Nucleus accumbens (tissue), 56 donors: ENCODE measurements around the gene SYT9.

Experiments used
- DNase-seq, 56 donors: peaks; one replicate each; lab custom pipeline; 2025; lab: John Stamatoyannopoulos, UW

The SYT9 gene

DNA sequence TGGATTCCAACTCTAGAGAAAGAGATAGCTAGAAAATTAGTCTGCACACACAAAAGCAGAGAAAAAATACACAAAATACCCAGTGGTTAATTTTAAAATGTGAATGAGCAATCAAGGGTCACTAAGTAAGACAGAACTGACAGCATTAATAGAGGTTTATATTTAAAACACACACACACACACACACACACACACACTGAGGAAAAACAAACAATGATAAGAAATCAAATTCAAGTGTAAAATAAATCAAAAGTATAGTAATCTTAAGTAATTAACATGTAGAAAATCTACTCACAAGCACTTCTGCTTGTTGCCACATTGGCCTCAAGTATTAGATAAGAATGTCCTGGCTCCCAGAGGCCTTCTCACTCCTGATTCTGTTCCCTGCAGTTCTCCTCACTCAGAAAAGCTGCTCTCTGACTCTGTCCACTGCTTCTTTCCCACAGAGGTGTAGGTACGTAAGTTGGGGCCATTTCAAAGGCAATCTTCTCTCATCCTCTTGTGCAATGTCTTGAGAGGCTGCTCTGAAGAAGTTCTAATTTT is 200.3 kb downstream of the SYT9 start:
- DNase-seq = no peak

DNA sequence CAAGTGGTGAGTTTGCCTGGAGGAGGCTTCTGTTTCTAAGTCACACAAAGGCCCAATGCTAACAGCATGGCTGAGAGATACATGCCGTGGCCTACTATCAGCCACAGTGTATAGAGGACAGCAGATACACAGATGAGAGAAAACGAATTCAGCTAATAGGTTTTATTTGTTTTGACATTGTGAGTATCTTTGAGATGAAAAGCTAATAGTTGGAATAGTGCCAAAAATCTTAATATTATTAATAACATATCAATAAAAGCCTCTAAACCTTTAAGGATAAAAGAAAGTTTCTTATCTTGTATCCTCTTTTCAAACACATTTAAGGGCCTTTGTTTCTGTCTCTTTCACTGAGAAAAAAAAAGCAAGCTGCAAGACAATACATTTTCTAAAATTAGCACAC is 203.2 kb downstream of the SYT9 start:
- no peak for DNase-seq

DNA sequence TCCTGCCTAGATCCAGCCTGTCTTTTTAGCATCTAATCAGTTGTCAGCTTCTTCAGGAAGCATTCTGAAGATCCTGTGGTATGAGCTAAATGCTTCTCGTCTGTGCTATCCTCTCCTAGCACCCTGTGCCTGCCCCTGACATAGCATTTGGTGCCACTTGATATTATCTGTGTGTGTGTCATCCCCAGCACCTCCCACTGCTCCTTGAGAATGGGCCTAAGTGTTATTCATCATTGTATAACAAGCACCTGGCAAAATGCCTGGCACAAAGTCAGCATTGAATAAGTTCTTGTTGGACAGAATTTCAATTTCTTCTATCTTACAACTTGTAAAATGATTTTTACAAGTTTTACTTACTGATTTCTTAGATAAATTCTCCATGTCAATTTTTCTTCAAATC is 205.5 kb downstream of the SYT9 start:
- DNase-seq = peak in 10 of 56 donors; percentile 3 to 60 (median 6)

DNA sequence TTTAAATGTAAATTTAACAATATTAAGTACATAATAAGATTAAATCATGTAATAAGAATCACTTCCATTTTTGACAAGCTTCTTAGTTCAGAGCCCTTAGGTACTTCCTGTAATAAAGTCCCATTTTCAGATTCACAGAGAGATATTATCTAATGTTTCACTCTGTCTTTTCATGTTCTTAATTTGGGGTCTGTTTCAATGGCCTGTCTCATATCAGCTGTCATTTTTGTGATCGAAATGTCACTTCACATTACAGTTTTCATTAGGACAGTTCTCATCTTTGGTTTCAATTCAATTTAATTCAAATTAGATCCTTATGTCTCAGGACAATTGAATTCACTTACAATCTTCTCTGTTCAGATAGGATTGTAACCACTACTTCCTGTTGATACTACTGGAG is 211.0 kb downstream of the SYT9 start:
- DNase-seq = no peak

DNA sequence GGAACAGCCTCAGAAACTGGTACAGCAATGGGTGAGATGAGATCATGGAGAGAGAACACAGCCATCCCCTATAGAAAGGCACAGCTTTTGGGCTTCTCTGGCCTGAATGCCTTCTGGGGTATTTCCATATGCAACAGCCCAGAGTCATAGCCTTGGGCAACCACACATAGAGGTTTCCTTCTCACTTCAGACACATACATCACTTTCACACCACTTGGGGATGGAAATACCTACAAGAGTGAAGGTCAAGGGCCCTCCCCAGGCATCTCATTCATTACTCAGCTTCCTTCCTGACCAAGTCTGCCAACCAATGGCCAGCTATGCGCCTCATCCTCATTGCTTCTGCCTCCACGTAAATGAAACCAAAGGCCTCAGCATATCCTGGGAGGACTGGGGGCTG is 215.9 kb downstream of the SYT9 start:
- DNase-seq = no peak

DNA sequence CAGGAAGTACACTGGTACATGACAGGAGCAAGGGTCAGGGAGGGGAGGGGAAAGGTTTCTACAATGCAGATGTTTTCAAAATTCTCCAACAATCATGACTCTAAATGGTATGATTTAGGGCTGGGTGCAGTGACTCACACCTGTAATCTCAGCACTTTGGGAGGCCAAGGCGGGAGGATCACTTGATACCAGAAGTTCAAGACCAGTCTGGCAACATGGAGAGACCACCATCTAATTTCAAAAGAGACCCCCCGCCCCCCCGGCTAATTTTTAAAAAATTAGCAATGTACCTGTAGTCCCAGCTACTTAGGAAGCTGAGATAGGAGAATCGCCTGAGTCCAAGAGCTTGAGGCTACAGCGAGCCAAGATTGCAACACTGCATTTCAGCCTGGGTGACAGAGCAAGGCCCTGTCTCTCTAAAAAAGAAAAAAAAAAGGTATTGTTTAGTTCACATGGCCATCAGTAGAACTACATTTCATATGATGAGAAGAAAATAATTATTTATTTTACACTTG is 217.7 kb downstream of the SYT9 start:
- DNase-seq = no peak

DNA sequence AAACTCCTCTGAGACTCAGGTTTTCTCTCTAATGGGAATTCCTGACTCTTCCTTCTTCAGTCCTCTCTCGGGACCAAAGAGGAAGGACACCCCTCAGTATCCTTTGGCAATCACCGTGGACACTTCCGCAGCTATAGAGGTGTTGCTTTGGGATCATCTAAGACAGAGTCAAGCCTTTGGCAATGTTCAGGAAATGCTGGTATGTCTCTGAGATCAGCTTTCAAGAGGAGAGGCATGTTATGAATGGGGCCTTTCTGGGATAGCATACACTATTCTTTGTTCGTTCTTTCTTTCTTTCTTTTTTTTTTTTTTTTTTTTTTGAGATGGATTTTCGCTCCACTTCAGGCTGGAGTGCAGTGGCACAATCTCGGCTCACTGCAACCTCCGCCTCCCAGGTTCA is 219.4 kb downstream of the SYT9 start:
- DNase-seq = no peak

DNA sequence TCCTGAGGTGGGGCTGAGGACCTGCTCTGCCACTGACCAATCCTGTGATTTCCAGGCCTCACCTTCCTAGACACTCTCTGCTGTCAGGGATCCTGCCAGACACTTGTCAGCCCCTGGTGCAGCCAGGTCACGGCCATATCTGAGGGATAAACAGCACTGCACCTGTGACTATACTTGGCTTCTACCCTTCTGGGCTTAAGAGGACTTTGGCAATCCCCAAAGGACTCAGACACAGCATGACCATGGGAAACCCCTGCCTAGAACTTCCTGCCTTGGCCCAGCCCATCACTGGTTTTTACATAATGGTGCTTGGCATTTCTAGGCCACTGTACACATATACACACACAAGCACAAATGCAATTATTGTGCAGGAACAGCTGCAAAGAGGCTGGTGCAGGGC is 222.0 kb downstream of the SYT9 start:
- DNase-seq = no peak

DNA sequence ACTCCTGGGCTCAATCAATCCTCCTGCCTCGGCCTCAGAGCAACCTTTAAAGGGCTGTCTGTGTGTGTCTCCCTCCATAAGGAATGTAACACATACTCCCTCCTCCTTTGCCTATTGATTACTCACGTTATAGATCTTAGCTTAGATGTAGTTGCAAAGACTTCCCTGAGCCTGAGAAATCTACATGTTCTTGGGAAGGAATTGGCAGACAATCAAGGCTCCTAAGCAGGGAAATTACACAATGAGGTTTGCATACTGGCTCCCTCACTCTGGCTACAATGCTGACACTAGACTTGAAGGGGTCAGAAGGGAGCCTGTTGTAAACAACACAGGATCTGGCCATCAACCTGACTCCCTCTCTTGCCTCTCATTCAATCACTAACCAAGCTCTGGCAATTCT is 228.4 kb downstream of the SYT9 start:
- DNase-seq = no peak

DNA sequence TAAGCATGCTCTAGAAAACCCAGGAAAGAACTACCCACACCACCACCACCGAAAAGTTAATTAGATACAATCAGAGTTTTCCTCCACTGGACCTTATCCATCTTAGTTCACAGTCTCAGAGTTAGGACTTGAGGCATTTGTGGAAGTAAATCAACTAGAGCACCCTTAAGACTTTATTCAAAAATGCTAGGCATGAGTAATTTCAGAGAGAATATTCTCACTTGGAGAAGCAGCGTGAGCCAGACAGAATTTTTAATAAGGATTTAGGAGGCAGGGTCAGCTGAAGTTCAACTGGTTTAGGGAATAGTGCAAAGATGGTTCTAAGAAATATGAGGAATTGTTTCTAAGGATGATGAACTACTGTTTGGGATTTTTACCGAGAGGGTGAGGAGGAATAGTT is 232.4 kb downstream of the SYT9 start:
- DNase-seq = no peak

DNA sequence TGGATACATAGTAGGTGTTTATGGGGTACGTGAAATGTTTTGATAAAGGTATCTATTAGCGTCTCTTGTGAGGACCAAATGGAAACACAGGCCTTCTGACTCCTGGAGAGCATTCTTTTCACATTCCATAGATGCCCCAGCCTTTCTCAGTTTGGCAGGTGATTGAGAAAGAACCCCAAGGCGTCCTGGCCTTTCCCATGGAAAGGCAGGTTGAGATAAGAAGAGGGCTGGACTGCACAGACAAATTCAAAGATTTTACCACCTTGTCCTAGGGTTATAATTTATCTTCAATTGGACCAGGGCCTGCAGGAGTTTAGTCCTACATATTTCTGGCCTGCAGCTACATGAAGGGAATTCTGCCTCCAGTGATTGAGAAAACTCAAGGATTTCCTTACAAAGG is 232.9 kb downstream of the SYT9 start:
- DNase-seq = no peak

DNA sequence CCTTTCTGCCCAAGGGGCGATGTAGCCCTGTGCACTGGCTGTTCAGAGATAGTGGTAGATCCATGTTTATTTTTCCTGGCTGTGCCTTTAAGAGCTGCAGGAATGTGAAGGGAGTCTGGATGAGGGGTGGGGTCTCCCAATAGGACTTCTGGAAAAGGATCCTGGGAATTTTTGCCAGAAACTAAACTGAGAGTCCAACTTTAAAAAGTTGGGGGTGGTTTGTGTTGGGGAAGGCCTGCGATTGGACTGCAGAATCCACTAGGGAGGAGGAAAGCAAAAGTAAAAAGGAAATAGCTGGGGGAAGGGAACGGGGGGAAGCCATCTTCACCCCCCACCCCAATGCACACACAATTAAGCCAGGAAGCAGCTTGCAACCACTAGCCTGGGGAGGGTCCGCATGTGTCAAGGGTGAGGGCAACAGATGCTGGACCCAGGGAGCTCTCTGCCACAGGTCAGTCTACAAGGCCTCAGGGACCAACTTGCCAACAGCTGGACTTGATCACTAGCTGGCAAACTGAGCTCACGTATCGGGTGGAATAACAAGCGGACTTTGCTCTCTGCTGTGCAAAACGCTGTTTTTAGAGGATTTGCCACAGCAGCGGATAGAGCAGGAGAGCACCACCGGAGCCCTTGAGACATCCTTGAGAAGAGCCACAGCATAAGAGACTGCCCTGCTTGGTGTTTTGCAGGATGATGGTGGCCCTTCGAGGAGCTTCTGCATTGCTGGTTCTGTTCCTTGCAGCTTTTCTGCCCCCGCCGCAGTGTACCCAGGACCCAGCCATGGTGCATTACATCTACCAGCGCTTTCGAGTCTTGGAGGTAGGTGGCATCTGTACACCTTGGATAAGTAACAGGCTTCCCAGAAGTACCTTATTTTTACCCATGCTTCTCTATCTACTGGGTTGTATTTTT is 233.7 kb downstream of the SYT9 start, which contains the start of gene OLFML1:
Gene OLFML1, plus strand, starts transcription at position 321 of the 912 bp plus-strand sequence. Its CDS starts 370 bp downstream, at position 691.
- no peak for DNase-seq

DNA sequence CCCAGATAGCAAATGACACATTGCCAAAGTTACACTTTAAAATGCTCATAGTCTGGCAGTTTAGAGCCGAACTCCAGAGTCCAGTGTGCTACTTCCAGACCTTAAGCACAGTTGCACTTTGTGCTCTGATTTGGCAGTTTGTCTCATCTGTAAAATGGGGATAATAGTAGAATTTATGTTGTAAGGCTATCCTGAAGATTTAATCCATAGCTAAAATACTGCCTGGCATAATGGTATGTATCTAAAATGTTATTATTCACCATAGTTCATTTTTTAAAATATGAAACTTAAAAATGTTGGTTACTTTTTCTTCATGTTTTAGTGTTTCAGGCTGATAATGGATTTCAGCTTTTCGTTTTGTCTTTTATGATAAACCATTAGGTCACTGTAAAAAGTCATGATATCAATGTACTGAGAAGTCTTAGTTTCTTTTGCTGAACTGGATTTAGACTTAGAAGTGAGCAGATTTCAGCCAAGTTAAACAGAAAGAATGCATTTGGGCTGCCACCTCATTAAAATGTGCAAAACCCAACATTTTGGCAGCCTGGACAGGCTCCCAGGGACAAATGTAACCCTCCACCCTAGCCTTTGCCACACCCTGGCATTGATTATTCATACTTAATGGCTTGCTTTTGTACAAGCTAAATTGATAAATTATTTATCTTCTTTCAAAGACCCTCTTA is 234.5 kb downstream of the SYT9 start:
- DNase-seq = no peak

DNA sequence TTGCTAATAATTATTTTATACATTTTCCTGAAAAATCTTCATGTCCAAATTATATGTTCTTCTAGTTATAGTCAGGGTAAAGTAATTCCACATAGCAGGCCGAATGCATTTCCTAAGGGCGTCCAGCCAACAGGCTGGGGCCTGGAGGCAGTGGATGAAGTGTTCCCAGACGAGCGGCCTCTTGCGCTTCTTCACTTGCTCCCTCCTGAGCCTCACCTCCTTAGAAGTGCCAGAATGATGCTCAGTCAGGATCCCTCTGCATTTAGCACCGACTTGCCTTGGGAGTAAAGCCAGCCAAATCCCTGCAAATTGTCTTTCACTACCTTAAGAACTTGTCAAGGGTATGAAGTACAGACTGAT is 235.1 kb downstream of the SYT9 start:
- no peak for DNase-seq

DNA sequence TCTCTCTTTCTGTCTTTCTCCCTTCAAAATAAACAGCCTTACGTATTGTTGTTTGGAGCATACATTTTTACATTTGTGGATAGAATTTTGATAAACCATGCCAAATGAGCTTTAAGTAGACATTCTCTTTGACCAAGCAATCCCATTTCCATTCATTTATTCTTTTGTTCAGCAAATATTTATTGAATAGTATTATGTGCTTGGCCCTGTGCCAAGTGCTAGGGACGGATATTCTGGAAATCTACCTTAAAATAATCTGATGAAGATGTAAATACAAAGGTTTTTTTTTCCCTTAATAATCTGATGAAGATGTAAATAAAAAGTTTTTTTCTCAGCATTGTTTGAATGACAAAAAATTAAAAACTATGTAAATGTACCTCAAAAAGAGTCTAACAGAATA is 235.7 kb downstream of the SYT9 start:
- DNase-seq = no peak

DNA sequence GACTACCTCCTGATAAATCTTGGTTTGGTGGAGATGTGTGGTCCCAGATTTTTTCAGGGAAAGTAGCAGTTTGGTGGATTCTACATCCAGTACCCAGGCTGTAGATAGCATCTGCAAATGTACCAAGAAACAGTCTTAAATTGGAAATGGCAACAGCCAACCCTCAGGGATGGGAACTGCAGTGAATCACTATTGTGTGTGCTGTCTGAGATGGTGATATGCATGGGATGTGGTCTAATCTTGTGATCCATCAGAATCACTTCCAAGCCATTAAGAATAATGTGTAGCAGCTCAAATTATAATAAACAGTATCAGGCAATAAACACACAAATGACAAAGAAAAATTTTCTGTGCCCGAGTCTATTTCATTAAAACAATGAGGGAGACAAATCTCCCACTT is 237.0 kb downstream of the SYT9 start:
- DNase-seq = no peak

DNA sequence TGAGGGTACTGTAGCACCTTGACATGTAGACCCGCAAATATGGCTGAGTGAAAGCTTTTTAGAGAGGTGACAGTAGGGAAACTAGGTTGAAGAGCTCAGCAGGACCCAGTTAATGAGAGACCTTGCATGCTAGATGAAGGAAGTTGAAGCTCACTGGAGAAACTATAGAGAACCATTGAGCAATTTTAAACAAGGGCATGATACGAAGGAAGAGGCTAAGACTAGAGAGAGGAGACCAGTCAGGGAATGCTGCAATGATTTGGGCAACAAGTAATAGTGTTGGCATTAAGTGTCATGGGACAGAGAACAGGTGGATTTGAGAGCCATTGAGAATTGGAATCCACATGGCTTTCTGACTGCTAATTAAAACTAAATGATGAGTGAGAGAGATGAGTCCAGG is 237.7 kb downstream of the SYT9 start:
- DNase-seq = no peak

DNA sequence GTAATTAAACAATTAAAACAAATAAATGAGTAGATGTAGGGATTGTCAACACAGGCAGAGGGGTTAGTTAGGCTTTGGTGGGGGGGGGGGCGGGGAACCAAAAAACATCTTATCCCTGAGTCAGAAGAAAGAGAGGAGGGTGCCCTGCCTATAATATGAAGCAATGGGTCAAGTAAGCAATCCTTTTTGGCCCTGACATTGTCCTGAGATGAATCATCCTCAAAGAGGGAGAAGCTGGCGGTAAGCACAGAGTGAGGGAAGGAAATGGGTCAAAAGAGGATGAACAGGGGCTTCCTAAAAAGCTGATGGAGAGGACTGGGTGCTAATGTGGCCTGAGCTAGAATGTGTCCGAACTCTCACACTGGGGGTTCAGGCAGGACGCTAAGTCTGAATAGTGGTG is 238.3 kb downstream of the SYT9 start:
- no peak for DNase-seq

DNA sequence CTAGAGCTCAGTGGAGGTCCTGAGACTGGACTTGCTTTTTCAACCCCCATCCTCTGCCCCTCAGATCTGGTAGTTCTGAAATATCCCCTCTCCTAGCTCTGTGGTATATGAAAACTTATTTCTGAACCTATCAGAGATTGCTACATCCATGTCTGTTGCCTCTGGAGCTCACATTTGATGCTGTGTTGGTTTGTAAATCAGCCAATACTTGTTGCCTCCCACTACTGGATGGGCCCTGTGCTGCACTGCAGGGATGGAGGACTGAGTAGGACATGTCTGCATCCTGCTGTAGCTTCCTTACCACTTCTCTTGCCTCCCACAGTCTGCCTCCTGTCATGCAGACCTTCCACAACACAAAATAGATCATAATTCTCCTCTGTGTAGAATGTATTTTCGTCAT is 238.8 kb downstream of the SYT9 start:
- DNase-seq = no peak

DNA sequence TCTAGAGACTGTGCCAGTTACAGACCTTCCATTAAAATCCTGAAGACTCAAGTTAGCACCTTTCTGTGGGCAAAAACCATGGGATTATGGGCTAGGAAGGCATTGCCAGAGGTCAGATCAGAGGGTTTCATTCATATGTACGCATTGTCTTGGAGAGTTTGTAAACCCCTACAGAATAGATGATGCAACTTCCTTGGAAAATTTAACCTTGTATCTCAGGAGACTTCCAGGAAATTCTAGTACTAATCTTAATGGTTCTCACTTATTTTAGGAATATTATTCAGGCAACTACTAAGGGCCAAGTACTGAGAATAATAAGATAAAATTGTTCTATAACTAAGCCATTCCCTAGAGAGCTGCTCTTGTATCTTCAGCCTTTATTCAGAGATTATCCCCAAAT is 240.5 kb downstream of the SYT9 start:
- no peak for DNase-seq

DNA sequence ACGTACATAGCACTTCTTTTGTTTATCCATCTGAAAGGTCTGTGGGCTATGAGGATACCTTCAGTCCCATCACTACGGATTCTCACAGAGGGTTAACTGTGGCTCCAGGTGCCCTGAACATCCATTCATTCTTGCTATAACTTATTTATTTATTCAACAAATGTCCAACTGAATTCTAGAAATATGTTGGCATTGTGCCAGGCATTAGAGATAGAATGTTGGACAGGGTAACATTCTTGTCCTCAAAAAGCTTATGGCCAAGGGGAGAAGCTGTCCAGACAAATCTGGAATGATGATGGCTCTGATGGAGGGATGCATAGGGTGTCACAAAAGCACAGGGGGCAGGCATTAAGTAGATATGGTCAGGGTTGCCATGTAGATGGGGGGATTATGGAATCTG is 242.0 kb downstream of the SYT9 start:
- no peak for DNase-seq
